Progenitor cell of endocrine pancreas (in vitro differentiated cells): Measurements from ENCODE around the gene ENOSF1. TPM values are rescaled to one million over a fixed set of nuclear protein-coding genes. Genes with fewer than 3 reads are reported as not detected.

Experiments used
- DNase-seq: peaks from one replicate; pipeline ENCODE4 v3.0.0; 2021; ENCODE audit warnings: low spot score; ENCODE audit not compliant: unreplicated experiment
- H3K27ac Mint-ChIP-seq: 2 replicates; pipeline ENCODE4 v1.8.0; 2021; ENCODE audit warnings: mild to moderate bottlenecking, moderate library complexity, mixed read lengths
- H3K27me3 Mint-ChIP-seq: 2 replicates; pipeline ENCODE4 v1.8.0; 2021; ENCODE audit warnings: mixed read lengths
- H3K36me3 Mint-ChIP-seq: 2 replicates; pipeline ENCODE4 v1.8.0; 2022; ENCODE audit warnings: mixed read lengths; ENCODE audit not compliant: insufficient read depth
- H3K4me1 Mint-ChIP-seq: 2 replicates; pipeline ENCODE4 v1.8.0; 2021; ENCODE audit warnings: low read depth, mixed read lengths
- H3K4me3 Mint-ChIP-seq: 2 replicates; pipeline ENCODE4 v1.8.0; 2021; ENCODE audit warnings: low read depth, mild to moderate bottlenecking, moderate library complexity, mixed read lengths
- H3K9me3 Mint-ChIP-seq: 2 replicates; pipeline ENCODE4 v1.8.0; 2021; ENCODE audit warnings: low read depth, mixed read lengths
- CTCF ChIP-seq: fragments of 200-600 bp; sonication (generic); IDR thresholded peaks from one replicate; pipeline ENCODE4 v1.5.0; 2021; ENCODE audit warnings: antibody characterized with exemption, mild to moderate bottlenecking; ENCODE audit not compliant: unreplicated experiment
- total RNA-seq: library from RNA; stranded (reverse); gene quantifications from 2 replicates; pipeline ENCODE4 v1.2.1, GENCODE V29; 2021

Gene ENOSF1
- total RNA-seq, 1 donor from 2014 or later = 70.8 TPM

- Mint-ChIP-seq H3K27ac (no peak overlapping the region), H3K36me3 (peaks cover 2% of the 10 kb centered on the region), H3K4me1 (peaks cover 9% of the 10 kb centered on the region), H3K4me3 (no peak overlapping the region), H3K9me3 (no peaks in the 10 kb centered on the region), H3K27me3 (no peaks in the 10 kb centered on the region)
- no peak for TF ChIP-seq CTCF
- no peak for DNase-seq
Observed at GRCh38 chr18:654601-655000, 57.8 kb downstream of the ENOSF1 start.

DNA sequence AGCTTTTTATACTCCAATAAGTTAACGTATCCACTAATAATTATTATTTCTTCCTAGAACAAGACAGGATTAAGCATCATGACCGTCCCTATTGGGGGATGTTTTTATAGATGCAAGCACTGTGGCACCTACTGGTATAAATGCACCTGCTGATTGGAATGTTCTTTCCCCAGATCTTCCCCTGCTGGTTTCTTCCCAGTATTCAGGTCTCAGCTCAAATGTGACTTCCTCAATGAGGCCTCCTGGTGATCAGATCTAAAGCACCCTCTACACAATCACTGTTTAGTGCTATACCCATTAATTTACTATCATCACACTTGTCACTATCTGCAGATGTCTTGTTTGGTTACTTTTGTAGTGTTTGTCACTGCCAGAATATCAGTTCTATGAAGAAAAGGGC is 58.9 kb downstream of the ENOSF1 start:
- H3K27ac Mint-ChIP-seq = no peak overlapping the region
- no peaks in the 10 kb centered on the region for H3K9me3 Mint-ChIP-seq
- TF ChIP-seq CTCF = no peak
- no peak for DNase-seq
- H3K4me3 Mint-ChIP-seq = no peak overlapping the region
- peaks cover 1% of the 10 kb centered on the region for H3K4me1 Mint-ChIP-seq
- H3K27me3 Mint-ChIP-seq = no peaks in the 10 kb centered on the region
- H3K36me3 Mint-ChIP-seq = no peaks in the 10 kb centered on the region

DNA sequence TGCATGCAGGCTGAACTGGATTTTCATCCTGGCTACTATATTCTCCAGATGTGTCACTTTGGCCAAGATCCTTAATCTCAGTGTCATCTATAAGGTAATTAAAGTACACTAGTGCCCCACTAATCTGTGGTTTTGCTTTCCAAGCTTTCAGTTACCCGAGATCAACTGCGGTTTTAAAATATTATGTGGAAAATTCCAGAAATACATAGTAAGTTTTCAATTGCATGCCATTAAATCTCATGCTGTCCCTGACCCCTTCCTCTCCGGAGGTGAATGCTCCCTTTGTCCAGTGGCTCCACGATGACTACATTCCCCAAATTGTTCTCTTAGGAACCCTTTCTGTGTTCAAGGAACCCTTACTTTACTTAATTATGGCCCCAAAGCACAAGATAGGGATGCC is 60.3 kb downstream of the ENOSF1 start:
- Mint-ChIP-seq H3K4me3 (no peak overlapping the region), H3K4me1 (no peaks in the 10 kb centered on the region), H3K27ac (no peak overlapping the region), H3K27me3 (no peaks in the 10 kb centered on the region), H3K36me3 (no peaks in the 10 kb centered on the region), H3K9me3 (no peaks in the 10 kb centered on the region)
- no peak for DNase-seq
- TF ChIP-seq CTCF = no peak

DNA sequence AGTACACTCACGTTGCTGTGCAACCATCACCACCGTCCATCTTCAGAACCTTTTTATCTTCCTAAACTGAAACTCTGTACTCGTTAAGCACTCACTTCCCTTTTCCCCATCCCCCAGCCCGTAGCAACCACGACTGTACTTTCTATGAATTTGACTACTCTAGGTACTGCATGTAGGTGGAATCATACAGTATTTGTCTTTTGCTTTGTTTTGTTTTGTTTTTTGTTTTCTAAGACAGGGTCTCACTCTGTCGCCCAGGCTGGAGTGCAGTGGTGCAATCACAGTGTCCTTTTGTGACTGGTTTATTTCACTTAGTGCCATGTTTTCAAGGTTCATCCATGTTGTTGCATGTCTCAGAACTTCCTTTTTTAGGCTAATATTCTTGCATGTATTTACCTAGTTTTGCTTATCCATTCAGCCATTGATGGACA is 62.0 kb downstream of the ENOSF1 start:
- no peak for DNase-seq
- H3K36me3 Mint-ChIP-seq = no peaks in the 10 kb centered on the region
- H3K9me3 Mint-ChIP-seq = no peaks in the 10 kb centered on the region
- no peaks in the 10 kb centered on the region for H3K27me3 Mint-ChIP-seq
- no peak overlapping the region for H3K27ac Mint-ChIP-seq
- TF ChIP-seq CTCF = no peak
- no peaks in the 10 kb centered on the region for H3K4me1 Mint-ChIP-seq
- H3K4me3 Mint-ChIP-seq = no peak overlapping the region

DNA sequence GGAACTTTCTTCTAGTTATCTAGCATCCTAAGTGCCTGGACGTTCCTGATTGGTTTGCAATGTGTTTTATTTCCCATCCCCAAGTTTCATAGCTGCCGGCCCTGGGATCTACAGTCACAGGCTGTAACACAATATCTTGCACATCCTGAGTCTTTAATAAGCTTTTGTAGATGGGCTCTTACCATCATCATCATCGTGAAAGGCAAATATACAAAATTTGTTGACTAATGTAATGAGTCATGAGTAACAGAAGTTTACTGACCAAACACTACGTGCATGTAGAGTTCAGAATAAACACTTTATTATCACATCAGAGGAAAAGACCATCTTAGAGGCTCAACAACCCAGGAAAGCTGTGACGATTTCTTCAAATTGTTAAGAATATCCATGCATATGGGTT is 63.1 kb downstream of the ENOSF1 start:
- no peaks in the 10 kb centered on the region for H3K27me3 Mint-ChIP-seq
- no peak for DNase-seq
- no peak overlapping the region for H3K27ac Mint-ChIP-seq
- no peaks in the 10 kb centered on the region for H3K4me1 Mint-ChIP-seq
- no peak overlapping the region for H3K4me3 Mint-ChIP-seq
- H3K9me3 Mint-ChIP-seq = no peaks in the 10 kb centered on the region
- no peak for TF ChIP-seq CTCF
- H3K36me3 Mint-ChIP-seq = no peaks in the 10 kb centered on the region
